ENCODE measurements around the gene ATP5PO.

GRCh38 chr21:33962290-33962689 is 46.7 kb upstream of the ATP5PO start:
- TF ChIP-seq EZH2 (IDR thresholded peaks at IDR 0.05; ENCODE audit: low read length) = no peak
- no peak for TF ChIP-seq CTCF (optimal IDR thresholded peaks at IDR 0.05 in 1 of 3, IDR thresholded peaks at IDR 0.05 in 1 of 3, conservative IDR thresholded peaks at IDR 0.05 in 1 of 3; ENCODE audit: extremely low read depth in 1 of 3, insufficient read depth in 2 of 3, low read length in 3 of 3)
